ENCODE results near the gene CCDC50.

CCDC50 gene

GRCh38 chr3:191390580-191390979, 61.4 kb downstream of the CCDC50 start:
- Histone ChIP-seq H3K9me2 (replicated peaks; ENCODE audit: insufficient read depth, low read length) (no peaks in the 10 kb centered on the region), H3K4me2 (ENCODE audit: low read depth, low read length, poor library complexity, severe bottlenecking) (no peak overlapping the region), H3K9ac (ENCODE audit: low read length) (no peak overlapping the region), H3K27ac (ENCODE audit: low read depth, low read length) (no peak overlapping the region), H3K9me3 (ENCODE audit: insufficient read depth, low read length) (no peaks in the 10 kb centered on the region), H4K20me1 (ENCODE audit: low read depth, low read length) (no peaks in the 10 kb centered on the region), H3K4me3 (ENCODE audit: insufficient read depth, low read length, poor library complexity, severe bottlenecking) (no peak overlapping the region), H3K79me2 (ENCODE audit: insufficient read depth, low read length) (no peaks in the 10 kb centered on the region), H3F3A (ENCODE audit: insufficient read depth) (no peaks in the 10 kb centered on the region), H3K27me3 (ENCODE audit: low read length) (no peaks in the 10 kb centered on the region), H2AFZ (ENCODE audit: low read depth, low read length, severe bottlenecking) (no peak overlapping the region), H3K36me3 (ENCODE audit: low read length) (no peaks in the 10 kb centered on the region)
- TF ChIP-seq EZH2phosphoT487 (conservative IDR thresholded peaks at IDR 0.05; ENCODE audit: low read length) = no peak
- no peak for TF ChIP-seq CTCF (IDR thresholded peaks at IDR 0.05; ENCODE audit: insufficient read depth, low read length, poor library complexity, severe bottlenecking)

- Histone ChIP-seq H3K27ac (ENCODE audit: low read depth, low read length) (no peak overlapping the region), H4K20me1 (ENCODE audit: low read depth, low read length) (no peaks in the 10 kb centered on the region), H3K27me3 (ENCODE audit: low read length) (no peaks in the 10 kb centered on the region), H3K79me2 (ENCODE audit: insufficient read depth, low read length) (no peaks in the 10 kb centered on the region), H2AFZ (ENCODE audit: low read depth, low read length, severe bottlenecking) (no peak overlapping the region), H3K9ac (ENCODE audit: low read length) (no peak overlapping the region), H3K9me3 (ENCODE audit: insufficient read depth, low read length) (no peaks in the 10 kb centered on the region), H3K36me3 (ENCODE audit: low read length) (no peaks in the 10 kb centered on the region), H3K4me2 (ENCODE audit: low read depth, low read length, poor library complexity, severe bottlenecking) (no peak overlapping the region), H3K9me2 (replicated peaks; ENCODE audit: insufficient read depth, low read length) (no peaks in the 10 kb centered on the region), H3F3A (ENCODE audit: insufficient read depth) (no peaks in the 10 kb centered on the region), H3K4me3 (ENCODE audit: insufficient read depth, low read length, poor library complexity, severe bottlenecking) (no peak overlapping the region)
- no peak for TF ChIP-seq EZH2phosphoT487 (conservative IDR thresholded peaks at IDR 0.05; ENCODE audit: low read length)
- no peak for TF ChIP-seq CTCF (IDR thresholded peaks at IDR 0.05; ENCODE audit: insufficient read depth, low read length, poor library complexity, severe bottlenecking)
Observed at GRCh38 chr3:191391861-191392808, 62.9 kb downstream of the CCDC50 start.

GRCh38 chr3:191393146-191393545, 64.0 kb downstream of the CCDC50 start:
- Histone ChIP-seq H2AFZ (ENCODE audit: low read depth, low read length, severe bottlenecking) (no peak overlapping the region), H3K9ac (ENCODE audit: low read length) (no peak overlapping the region), H3K9me2 (replicated peaks; ENCODE audit: insufficient read depth, low read length) (no peaks in the 10 kb centered on the region), H3K36me3 (ENCODE audit: low read length) (no peaks in the 10 kb centered on the region), H3K9me3 (ENCODE audit: insufficient read depth, low read length) (no peaks in the 10 kb centered on the region), H3K4me3 (ENCODE audit: insufficient read depth, low read length, poor library complexity, severe bottlenecking) (no peak overlapping the region), H3K27ac (ENCODE audit: low read depth, low read length) (no peak overlapping the region), H3F3A (ENCODE audit: insufficient read depth) (no peaks in the 10 kb centered on the region), H3K27me3 (ENCODE audit: low read length) (no peaks in the 10 kb centered on the region), H3K4me2 (ENCODE audit: low read depth, low read length, poor library complexity, severe bottlenecking) (no peak overlapping the region), H3K79me2 (ENCODE audit: insufficient read depth, low read length) (no peaks in the 10 kb centered on the region), H4K20me1 (ENCODE audit: low read depth, low read length) (no peaks in the 10 kb centered on the region)
- TF ChIP-seq CTCF (IDR thresholded peaks at IDR 0.05; ENCODE audit: insufficient read depth, low read length, poor library complexity, severe bottlenecking) (no peak), EZH2phosphoT487 (conservative IDR thresholded peaks at IDR 0.05; ENCODE audit: low read length) (no peak)

Measured in SU-DHL-6 (cell line).